ENCODE measurements around the gene C9orf43. TPM values are rescaled to one million over a fixed set of nuclear protein-coding genes. Genes with fewer than 3 reads are reported as not detected.

C9orf43 gene
- total and polyA plus RNA-seq, 2 donors (not counting 3 experiments of a cell fraction or from before 2014, with no cell fraction given) = 0.25 to 0.66 TPM

- no peaks in the 10 kb centered on the region for H3K27me3 ChIP-seq (ENCODE audit: control insufficient read depth in 2 of 2, insufficient read depth in 2 of 2, low read length in 2 of 2)
- intact Hi-C loops (cut with micrococcal nuclease) (no loop called here), dilution Hi-C loops (cut with MboI; ENCODE audit: extremely low pct_ligation_motif_present, low sequenced_read_pairs) (no loop called here)
- H3K4me3 ChIP-seq (replicated peaks in 1 of 3; ENCODE audit: insufficient read depth in 1 of 3, low read depth in 1 of 3, low read length in 3 of 3) = no peak overlapping the region
- no peak for FAIRE-seq
- no peak overlapping the region for H2AFZ ChIP-seq (ENCODE audit: low read depth, low read length)
- TF ChIP-seq MYC (IDR thresholded peaks at IDR 0.05; ENCODE audit: low read depth, low read length) (no peak), POLR2A (IDR thresholded peaks at IDR 0.05; ENCODE audit: low read depth, low read length) (no peak), FOS (IDR thresholded peaks at IDR 0.05; ENCODE audit: borderline replicate concordance, insufficient read depth, low read length) (no peak), CTCF (IDR thresholded peaks at IDR 0.05; ENCODE audit: extremely low read depth in 1 of 2, insufficient read depth in 1 of 2, low read depth in 1 of 2, low read length in 2 of 2) (no peak), GATA2 (IDR thresholded peaks at IDR 0.05; ENCODE audit: insufficient read depth, insufficient read length, low read depth, low read length) (no peak)
- DNase-seq (ENCODE audit: low read depth, low spot score) = no peak
- H3K9ac ChIP-seq (replicated peaks; ENCODE audit: extremely low read depth, insufficient read depth, low read length) = no peak overlapping the region
- H3K4me1 ChIP-seq (ENCODE audit: control insufficient read depth, extremely low read depth, insufficient read depth, low read length) = peaks cover 7% of the 10 kb centered on the region
- ChIA-PET POLR2A (no interaction called here), CTCF (interaction anchor here (1.0 to 1.5 kb wide), 2 partner anchors 9 to 274 kb away, joined by 3 to 7 read pairs; partner anchors contain the start of gene ALAD)
- no peaks in the 10 kb centered on the region for H3K9me1 ChIP-seq (replicated peaks; ENCODE audit: control insufficient read depth, extremely low read depth, insufficient read depth, low read length)
- no TSS peak for BruUV-seq (replicated peaks)
- peaks cover 2 to 11% of the 10 kb centered on the region in 2 experiments for H3K36me3 ChIP-seq (ENCODE audit: control insufficient read depth in 2 of 2, extremely low read depth in 1 of 2, insufficient read depth in 2 of 2, low read length in 2 of 2)
- no peaks in the 10 kb centered on the region for H4K20me1 ChIP-seq (replicated peaks; ENCODE audit: control insufficient read depth, extremely low read depth, insufficient read depth, low read length)
- H3K4me2 ChIP-seq (ENCODE audit: insufficient read depth, low read length) = no peak overlapping the region
- H3K79me2 ChIP-seq (ENCODE audit: control insufficient read depth, insufficient read depth, low read length) = no peaks in the 10 kb centered on the region
- H3K9me3 ChIP-seq (replicated peaks; ENCODE audit: control insufficient read depth, insufficient read depth, low read length) = no peaks in the 10 kb centered on the region
- H3K27ac ChIP-seq (ENCODE audit: insufficient read depth, low read depth, low read length) = no peak overlapping the region
These were observed 18.6 kb upstream of the C9orf43 start for GRCh38 chr9:113391917-113392316.

DNA sequence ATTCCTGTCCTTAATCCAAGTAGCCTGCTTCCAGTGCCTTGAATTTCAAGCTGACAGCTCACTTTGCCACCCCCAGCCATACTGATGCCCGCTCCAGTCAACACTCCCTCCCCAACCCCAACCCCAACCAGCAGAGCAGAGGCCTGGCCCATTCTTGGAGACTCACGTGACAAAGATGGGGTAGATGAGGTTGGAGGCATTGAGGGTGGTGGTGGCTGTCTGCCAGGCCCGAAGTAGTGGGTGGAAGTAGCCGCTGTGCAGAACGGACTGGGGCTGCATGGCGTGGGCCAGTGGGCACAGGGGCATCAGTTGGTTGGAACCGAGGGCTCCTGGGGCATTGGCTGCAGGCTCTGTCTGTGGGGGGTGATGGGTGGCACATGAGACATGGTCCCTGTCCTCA lies 17.3 kb upstream of the C9orf43 start:
- dilution Hi-C loops (cut with MboI; ENCODE audit: extremely low pct_ligation_motif_present, low sequenced_read_pairs) = no loop called here

More for the DNA sequence above, 17.3 kb upstream of the C9orf43 start:
- Histone ChIP-seq H3K9ac (replicated peaks; ENCODE audit: extremely low read depth, insufficient read depth, low read length) (no peak overlapping the region), H3K36me3 (ENCODE audit: control insufficient read depth in 2 of 2, extremely low read depth in 1 of 2, insufficient read depth in 2 of 2, low read length in 2 of 2) (peaks cover 2 to 11% of the 10 kb centered on the region in 2 experiments), H3K27me3 (ENCODE audit: control insufficient read depth in 2 of 2, insufficient read depth in 2 of 2, low read length in 2 of 2) (no peaks in the 10 kb centered on the region), H4K20me1 (replicated peaks; ENCODE audit: control insufficient read depth, extremely low read depth, insufficient read depth, low read length) (no peaks in the 10 kb centered on the region), H2AFZ (ENCODE audit: low read depth, low read length) (no peak overlapping the region), H3K9me3 (replicated peaks; ENCODE audit: control insufficient read depth, insufficient read depth, low read length) (no peaks in the 10 kb centered on the region), H3K9me1 (replicated peaks; ENCODE audit: control insufficient read depth, extremely low read depth, insufficient read depth, low read length) (no peaks in the 10 kb centered on the region), H3K4me1 (ENCODE audit: control insufficient read depth, extremely low read depth, insufficient read depth, low read length) (peaks cover 14% of the 10 kb centered on the region), H3K79me2 (ENCODE audit: control insufficient read depth, insufficient read depth, low read length) (no peaks in the 10 kb centered on the region), H3K27ac (ENCODE audit: insufficient read depth, low read depth, low read length) (no peak overlapping the region), H3K4me2 (ENCODE audit: insufficient read depth, low read length) (no peak overlapping the region), H3K4me3 (replicated peaks in 1 of 3; ENCODE audit: insufficient read depth in 1 of 3, low read depth in 1 of 3, low read length in 3 of 3) (no peak overlapping the region)
- ChIA-PET CTCF (interaction anchor here (1.5 kb wide), 1 partner anchor 8 kb away, joined by 7 read pairs; the partner anchor contains the start of gene ALAD), POLR2A (no interaction called here)
- TF ChIP-seq GATA2 (IDR thresholded peaks at IDR 0.05; ENCODE audit: insufficient read depth, insufficient read length, low read depth, low read length) = no peak
- TF ChIP-seq FOS (IDR thresholded peaks at IDR 0.05; ENCODE audit: borderline replicate concordance, insufficient read depth, low read length) = no peak
- no peak for TF ChIP-seq JUN (IDR thresholded peaks at IDR 0.05; ENCODE audit: borderline replicate concordance, insufficient read depth, insufficient read length, low read depth)
- no peak for FAIRE-seq
- no peak for DNase-seq (ENCODE audit: low read depth, low spot score)
- intact Hi-C loops (cut with micrococcal nuclease) = no loop called here
- BruUV-seq (replicated peaks) = no TSS peak
